ENCODE data around the gene ZNF236. TPM values are rescaled to one million over a fixed set of nuclear protein-coding genes. Genes with fewer than 3 reads are reported as not detected.

ZNF236 gene
- total and polyA plus RNA-seq, 10 of the 15 experiments (the other 5 are each of a cell fraction or from before 2014, with no cell fraction given), result 1.0 to 14.4 (median 5.9) TPM

DNA sequence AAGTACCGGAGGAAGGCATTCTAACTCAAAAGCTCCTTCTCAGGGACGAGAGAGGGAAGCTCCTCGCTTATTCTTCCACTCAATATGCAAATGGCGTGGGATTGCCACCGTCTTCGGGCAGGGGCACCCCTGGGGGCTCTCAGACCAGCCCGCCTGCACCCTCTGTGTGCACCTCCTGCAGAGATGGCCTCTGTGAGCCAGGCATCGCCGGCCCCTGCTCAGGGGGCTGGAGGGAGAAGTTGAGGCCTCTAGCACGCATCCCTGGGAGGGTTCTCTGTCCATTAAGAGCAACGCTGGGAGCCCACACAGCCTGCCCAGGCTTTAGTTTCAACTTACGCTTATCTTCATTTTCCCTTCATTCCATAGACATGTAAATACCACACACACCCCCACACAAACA, 184.9 kb downstream of the ZNF236 start:
- Histone ChIP-seq H3K4me1 (ENCODE audit: control insufficient read depth, insufficient read depth, low read length) (no peaks in the 10 kb centered on the region), H2AFZ (ENCODE audit: control insufficient read depth, low read depth, low read length) (no peak overlapping the region), H3K9ac (ENCODE audit: control insufficient read depth, insufficient read depth, low read length) (no peak overlapping the region), H3K36me3 (ENCODE audit: control insufficient read depth in 2 of 2, insufficient read depth in 2 of 2, low read length in 1 of 2) (peaks cover 0 to 3% of the 10 kb centered on the region in 2 experiments; a peak in 2 of 4 replicates), H3K79me2 (ENCODE audit: control insufficient read depth, insufficient read depth, low read length) (no peaks in the 10 kb centered on the region), H3K9me3 (replicated peaks; ENCODE audit: control insufficient read depth, insufficient read depth, low read length) (no peaks in the 10 kb centered on the region), H3K27me3 (replicated peaks in 1 of 2; ENCODE audit: control insufficient read depth in 2 of 2, insufficient read depth in 2 of 2, low read length in 1 of 2) (no peaks in the 10 kb centered on the region), H3K27ac (ENCODE audit: control insufficient read depth, insufficient read depth) (no peak overlapping the region), H3K4me2 (ENCODE audit: control insufficient read depth, insufficient read depth) (no peak overlapping the region), H4K20me1 (ENCODE audit: control insufficient read depth, insufficient read depth) (no peaks in the 10 kb centered on the region), H3K4me3 (no peak overlapping the region)
- intact Hi-C loops (cut with micrococcal nuclease; ENCODE audit: unreplicated experiment) (no loop called here), in situ Hi-C loops (cut with MboI) (loop anchor here (10.0 kb wide), 1 partner anchor 648 kb away; no protein-coding TSS in a partner anchor)
- RAD21 ChIA-PET (ENCODE audit: unreplicated experiment), result no interaction called here
- BruUV-seq (replicated peaks), result no TSS peak
- SMC1A ChIA-PET (ENCODE audit: uncharacterized antibody, unreplicated experiment), result no interaction called here
- no peak for DNase-seq (ENCODE audit: low read depth, low spot score)
- TF ChIP-seq ASH2L (IDR thresholded peaks at IDR 0.05; ENCODE audit: borderline replicate concordance, low read depth) (no peak), SIN3A (IDR thresholded peaks at IDR 0.05; ENCODE audit: low read depth, low read length) (no peak), RB1 (IDR thresholded peaks at IDR 0.05; ENCODE audit: borderline replicate concordance) (no peak), MEF2B (IDR thresholded peaks at IDR 0.05; ENCODE audit: partially characterized antibody, poor library complexity, severe bottlenecking) (no peak), NR2C2 (IDR thresholded peaks at IDR 0.05; ENCODE audit: borderline replicate concordance, control insufficient read depth, insufficient read length, low read depth) (no peak), RFX5 (IDR thresholded peaks at IDR 0.05; ENCODE audit: low read depth, low read length) (no peak), TARDBP (IDR thresholded peaks at IDR 0.05; ENCODE audit: borderline replicate concordance) (no peak), TBL1XR1 (IDR thresholded peaks at IDR 0.05; ENCODE audit: low read depth, low read length) (no peak), SPI1 (IDR thresholded peaks at IDR 0.05; ENCODE audit: borderline replicate concordance, insufficient read depth, low read depth, low read length) (no peak), BMI1 (IDR thresholded peaks at IDR 0.05; ENCODE audit: borderline replicate concordance) (no peak), MTA3 (IDR thresholded peaks at IDR 0.05; ENCODE audit: borderline replicate concordance, low read length) (no peak)
- TF ChIP-seq, protein P1, sequence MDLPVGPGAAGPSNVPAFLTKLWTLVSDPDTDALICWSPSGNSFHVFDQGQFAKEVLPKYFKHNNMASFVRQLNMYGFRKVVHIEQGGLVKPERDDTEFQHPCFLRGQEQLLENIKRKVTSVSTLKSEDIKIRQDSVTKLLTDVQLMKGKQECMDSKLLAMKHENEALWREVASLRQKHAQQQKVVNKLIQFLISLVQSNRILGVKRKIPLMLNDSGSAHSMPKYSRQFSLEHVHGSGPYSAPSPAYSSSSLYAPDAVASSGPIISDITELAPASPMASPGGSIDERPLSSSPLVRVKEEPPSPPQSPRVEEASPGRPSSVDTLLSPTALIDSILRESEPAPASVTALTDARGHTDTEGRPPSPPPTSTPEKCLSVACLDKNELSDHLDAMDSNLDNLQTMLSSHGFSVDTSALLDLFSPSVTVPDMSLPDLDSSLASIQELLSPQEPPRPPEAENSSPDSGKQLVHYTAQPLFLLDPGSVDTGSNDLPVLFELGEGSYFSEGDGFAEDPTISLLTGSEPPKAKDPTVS (IDR thresholded peaks at IDR 0.05; ENCODE audit: low read depth, low read length), result no peak
- TF ChIP-seq, protein P2, sequence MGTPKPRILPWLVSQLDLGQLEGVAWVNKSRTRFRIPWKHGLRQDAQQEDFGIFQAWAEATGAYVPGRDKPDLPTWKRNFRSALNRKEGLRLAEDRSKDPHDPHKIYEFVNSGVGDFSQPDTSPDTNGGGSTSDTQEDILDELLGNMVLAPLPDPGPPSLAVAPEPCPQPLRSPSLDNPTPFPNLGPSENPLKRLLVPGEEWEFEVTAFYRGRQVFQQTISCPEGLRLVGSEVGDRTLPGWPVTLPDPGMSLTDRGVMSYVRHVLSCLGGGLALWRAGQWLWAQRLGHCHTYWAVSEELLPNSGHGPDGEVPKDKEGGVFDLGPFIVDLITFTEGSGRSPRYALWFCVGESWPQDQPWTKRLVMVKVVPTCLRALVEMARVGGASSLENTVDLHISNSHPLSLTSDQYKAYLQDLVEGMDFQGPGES (IDR thresholded peaks at IDR 0.05), result no peak
- TF ChIP-seq, protein P3, sequence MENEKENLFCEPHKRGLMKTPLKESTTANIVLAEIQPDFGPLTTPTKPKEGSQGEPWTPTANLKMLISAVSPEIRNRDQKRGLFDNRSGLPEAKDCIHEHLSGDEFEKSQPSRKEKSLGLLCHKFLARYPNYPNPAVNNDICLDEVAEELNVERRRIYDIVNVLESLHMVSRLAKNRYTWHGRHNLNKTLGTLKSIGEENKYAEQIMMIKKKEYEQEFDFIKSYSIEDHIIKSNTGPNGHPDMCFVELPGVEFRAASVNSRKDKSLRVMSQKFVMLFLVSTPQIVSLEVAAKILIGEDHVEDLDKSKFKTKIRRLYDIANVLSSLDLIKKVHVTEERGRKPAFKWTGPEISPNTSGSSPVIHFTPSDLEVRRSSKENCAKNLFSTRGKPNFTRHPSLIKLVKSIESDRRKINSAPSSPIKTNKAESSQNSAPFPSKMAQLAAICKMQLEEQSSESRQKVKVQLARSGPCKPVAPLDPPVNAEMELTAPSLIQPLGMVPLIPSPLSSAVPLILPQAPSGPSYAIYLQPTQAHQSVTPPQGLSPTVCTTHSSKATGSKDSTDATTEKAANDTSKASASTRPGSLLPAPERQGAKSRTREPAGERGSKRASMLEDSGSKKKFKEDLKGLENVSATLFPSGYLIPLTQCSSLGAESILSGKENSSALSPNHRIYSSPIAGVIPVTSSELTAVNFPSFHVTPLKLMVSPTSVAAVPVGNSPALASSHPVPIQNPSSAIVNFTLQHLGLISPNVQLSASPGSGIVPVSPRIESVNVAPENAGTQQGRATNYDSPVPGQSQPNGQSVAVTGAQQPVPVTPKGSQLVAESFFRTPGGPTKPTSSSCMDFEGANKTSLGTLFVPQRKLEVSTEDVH (IDR thresholded peaks at IDR 0.05; ENCODE audit: low read depth, partially characterized antibody), result no peak
- TF ChIP-seq, protein P4, sequence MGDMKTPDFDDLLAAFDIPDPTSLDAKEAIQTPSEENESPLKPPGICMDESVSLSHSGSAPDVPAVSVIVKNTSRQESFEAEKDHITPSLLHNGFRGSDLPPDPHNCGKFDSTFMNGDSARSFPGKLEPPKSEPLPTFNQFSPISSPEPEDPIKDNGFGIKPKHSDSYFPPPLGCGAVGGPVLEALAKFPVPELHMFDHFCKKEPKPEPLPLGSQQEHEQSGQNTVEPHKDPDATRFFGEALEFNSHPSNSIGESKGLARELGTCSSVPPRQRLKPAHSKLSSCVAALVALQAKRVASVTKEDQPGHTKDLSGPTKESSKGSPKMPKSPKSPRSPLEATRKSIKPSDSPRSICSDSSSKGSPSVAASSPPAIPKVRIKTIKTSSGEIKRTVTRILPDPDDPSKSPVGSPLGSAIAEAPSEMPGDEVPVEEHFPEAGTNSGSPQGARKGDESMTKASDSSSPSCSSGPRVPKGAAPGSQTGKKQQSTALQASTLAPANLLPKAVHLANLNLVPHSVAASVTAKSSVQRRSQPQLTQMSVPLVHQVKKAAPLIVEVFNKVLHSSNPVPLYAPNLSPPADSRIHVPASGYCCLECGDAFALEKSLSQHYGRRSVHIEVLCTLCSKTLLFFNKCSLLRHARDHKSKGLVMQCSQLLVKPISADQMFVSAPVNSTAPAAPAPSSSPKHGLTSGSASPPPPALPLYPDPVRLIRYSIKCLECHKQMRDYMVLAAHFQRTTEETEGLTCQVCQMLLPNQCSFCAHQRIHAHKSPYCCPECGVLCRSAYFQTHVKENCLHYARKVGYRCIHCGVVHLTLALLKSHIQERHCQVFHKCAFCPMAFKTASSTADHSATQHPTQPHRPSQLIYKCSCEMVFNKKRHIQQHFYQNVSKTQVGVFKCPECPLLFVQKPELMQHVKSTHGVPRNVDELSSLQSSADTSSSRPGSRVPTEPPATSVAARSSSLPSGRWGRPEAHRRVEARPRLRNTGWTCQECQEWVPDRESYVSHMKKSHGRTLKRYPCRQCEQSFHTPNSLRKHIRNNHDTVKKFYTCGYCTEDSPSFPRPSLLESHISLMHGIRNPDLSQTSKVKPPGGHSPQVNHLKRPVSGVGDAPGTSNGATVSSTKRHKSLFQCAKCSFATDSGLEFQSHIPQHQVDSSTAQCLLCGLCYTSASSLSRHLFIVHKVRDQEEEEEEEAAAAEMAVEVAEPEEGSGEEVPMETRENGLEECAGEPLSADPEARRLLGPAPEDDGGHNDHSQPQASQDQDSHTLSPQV (IDR thresholded peaks at IDR 0.05), result no peak
- ATAC-seq, result no peak
- WGBS (ENCODE audit: insufficient coverage, insufficient replicate concordance, low lambda C conversion rate, missing lambda C conversion rate), result 51% methylated on average over 12 of the region's 12 CpGs
- FAIRE-seq, result no peak
- CTCF ChIA-PET, result interaction anchor here (1.0 to 1.7 kb wide), 5 partner anchors 10 to 206 kb away, joined by 3 to 6 read pairs (median 4); no protein-coding TSS in a partner anchor
- POLR2A ChIA-PET, result no interaction called here
